ENCODE data around the gene MRNIP.
"Not testable (repeated sequence)": the region's sequence is repeated elsewhere in the genome, so short reads cannot be mapped to it uniquely, and the experiment has no call there.

The MRNIP gene

GRCh38 chr5:179872055-179872827 lies 13.6 kb upstream of the MRNIP start:
- H3K4me3 ChIP-seq (ENCODE audit: control insufficient read depth, low read depth, low read length): no peak overlapping the region
- no peak for TF ChIP-seq CTCF (IDR thresholded peaks at IDR 0.05; ENCODE audit: control insufficient read depth, insufficient read depth, low read depth, low read length, missing control alignments)
- no peak for DNase-seq (ENCODE audit: low read depth)

GRCh38 chr5:179871533-179871932 lies 12.9 kb upstream of the MRNIP start:
- DNase-seq (ENCODE audit: low read depth); H3K4me3 ChIP-seq (ENCODE audit: control insufficient read depth, low read depth, low read length): not testable (repeated sequence)

GRCh38 chr5:179870952-179871351 lies 12.3 kb upstream of the MRNIP start:
- TF ChIP-seq CTCF (IDR thresholded peaks at IDR 0.05; ENCODE audit: control insufficient read depth, insufficient read depth, low read depth, low read length, missing control alignments): no peak
- no peak overlapping the region for H3K4me3 ChIP-seq (ENCODE audit: control insufficient read depth, low read depth, low read length)
- DNase-seq (ENCODE audit: low read depth): no peak

GRCh38 chr5:179870403-179870903 lies 11.8 kb upstream of the MRNIP start:
- TF ChIP-seq CTCF (IDR thresholded peaks at IDR 0.05; ENCODE audit: control insufficient read depth, insufficient read depth, low read depth, low read length, missing control alignments): no peak
- no peak for DNase-seq (ENCODE audit: low read depth)
- no peak overlapping the region for H3K4me3 ChIP-seq (ENCODE audit: control insufficient read depth, low read depth, low read length)

GRCh38 chr5:179869641-179870402 lies 11.2 kb upstream of the MRNIP start:
- no peak for TF ChIP-seq CTCF (IDR thresholded peaks at IDR 0.05; ENCODE audit: control insufficient read depth, insufficient read depth, low read depth, low read length, missing control alignments)
- DNase-seq (ENCODE audit: low read depth): no peak
- H3K4me3 ChIP-seq (ENCODE audit: control insufficient read depth, low read depth, low read length): no peak overlapping the region

GRCh38 chr5:179869101-179869500 lies 10.5 kb upstream of the MRNIP start:
- H3K4me3 ChIP-seq (ENCODE audit: control insufficient read depth, low read depth, low read length): no peak overlapping the region
- DNase-seq (ENCODE audit: low read depth): no peak
- no peak for TF ChIP-seq CTCF (IDR thresholded peaks at IDR 0.05; ENCODE audit: control insufficient read depth, insufficient read depth, low read depth, low read length, missing control alignments)

- TF ChIP-seq CTCF (IDR thresholded peaks at IDR 0.05; ENCODE audit: control insufficient read depth, insufficient read depth, low read depth, low read length, missing control alignments): no peak
- no peak overlapping the region for H3K4me3 ChIP-seq (ENCODE audit: control insufficient read depth, low read depth, low read length)
- no peak for DNase-seq (ENCODE audit: low read depth)
These were observed 9.9 kb upstream of the MRNIP start for GRCh38 chr5:179868541-179868940.

All from AG09309 (cell line).